Large intestine (tissue), 3 donors: ENCODE measurements around the gene ATAT1. TPM values are rescaled to one million over a fixed set of nuclear protein-coding genes. Genes with fewer than 3 reads are reported as not detected.

Source experiments
- DNase-seq, 2 donors: peaks; one replicate each; pipeline versions ENCODE4 v3.0.0 to v3.0.0-alpha.2; 2013
- H3K27ac ChIP-seq: one replicate; pipeline ENCODE4 v1.5.1; 2013; ENCODE audit warnings: low read length
- H3K27me3 ChIP-seq: 2 replicates; pipeline ENCODE4 v1.6.1; 2013; ENCODE audit warnings: low read length; ENCODE audit not compliant: control insufficient read depth, insufficient read depth
- H3K36me3 ChIP-seq: 2 replicates; pipeline ENCODE4 v1.6.1; 2013; ENCODE audit warnings: low read length; ENCODE audit not compliant: control insufficient read depth, insufficient read depth
- H3K4me1 ChIP-seq: one replicate; pipeline ENCODE4 v1.6.1; 2013; ENCODE audit warnings: low read length; ENCODE audit not compliant: control insufficient read depth, insufficient read depth
- H3K4me3 ChIP-seq: one replicate; pipeline ENCODE4 v1.5.1; 2013; ENCODE audit warnings: low read length
- H3K9me3 ChIP-seq: one replicate; pipeline ENCODE4 v1.6.1; 2013; ENCODE audit warnings: mild to moderate bottlenecking, low read depth, low read length, moderate library complexity; ENCODE audit not compliant: control insufficient read depth
- WGBS: methylation state at CpG from one replicate; pipeline ENCODE4 v1.1.5; 2013; ENCODE audit warnings: low lambda C conversion rate; ENCODE audit not compliant: insufficient coverage; 5-methylcytosine and 5-hydroxymethylcytosine counted together
- polyA plus RNA-seq: library from polyadenylated mRNA; unstranded; fragments of 120-200 nt; gene quantifications from one replicate; pipeline ENCODE4 v1.2.1, GENCODE V29; 2013

Gene ATAT1
- polyA plus RNA-seq, 1 donor = 36.6 TPM

DNA sequence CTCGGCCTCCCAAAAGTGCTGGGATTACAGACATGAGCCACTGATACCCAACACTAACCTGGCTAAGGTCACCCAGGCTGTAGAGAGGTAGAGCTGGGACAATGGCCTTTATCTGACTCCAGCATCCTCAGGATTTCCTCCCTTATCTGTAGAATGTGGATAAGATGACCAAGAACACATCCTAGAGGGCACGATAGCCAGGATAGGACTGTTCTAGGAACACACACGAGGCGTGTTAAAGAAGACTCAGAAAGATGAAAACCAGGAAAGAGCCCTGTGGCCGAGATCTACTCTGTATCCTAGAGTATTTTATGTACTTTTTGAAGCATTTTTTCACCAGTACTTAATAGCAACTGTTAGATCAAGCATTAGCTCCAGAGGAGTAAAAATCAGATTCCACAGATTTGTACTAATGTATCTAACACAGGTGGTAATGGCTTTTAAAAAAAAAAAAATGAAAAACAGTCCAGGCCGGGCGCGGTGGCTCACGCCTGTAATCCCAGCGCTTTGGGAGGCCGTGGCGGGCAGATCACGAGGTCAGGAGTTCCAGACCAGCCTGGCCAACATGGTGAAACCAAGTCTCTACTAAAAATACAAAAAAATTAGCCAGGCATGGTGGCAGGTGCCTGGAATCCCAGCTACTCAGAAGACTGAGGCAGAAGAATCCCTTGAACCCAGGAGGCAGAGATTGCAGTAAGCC is 26.9 kb upstream of the ATAT1 start:
- Histone ChIP-seq H3K36me3 (peaks cover 48% of the 10 kb centered on the region), H3K4me1 (no peaks in the 10 kb centered on the region), H3K27me3 (no peaks in the 10 kb centered on the region), H3K9me3 (no peaks in the 10 kb centered on the region), H3K27ac (no peak overlapping the region), H3K4me3 (no peak overlapping the region)
- no peak for DNase-seq
- WGBS = 76% methylated on average over 6 of the region's 13 CpGs

DNA sequence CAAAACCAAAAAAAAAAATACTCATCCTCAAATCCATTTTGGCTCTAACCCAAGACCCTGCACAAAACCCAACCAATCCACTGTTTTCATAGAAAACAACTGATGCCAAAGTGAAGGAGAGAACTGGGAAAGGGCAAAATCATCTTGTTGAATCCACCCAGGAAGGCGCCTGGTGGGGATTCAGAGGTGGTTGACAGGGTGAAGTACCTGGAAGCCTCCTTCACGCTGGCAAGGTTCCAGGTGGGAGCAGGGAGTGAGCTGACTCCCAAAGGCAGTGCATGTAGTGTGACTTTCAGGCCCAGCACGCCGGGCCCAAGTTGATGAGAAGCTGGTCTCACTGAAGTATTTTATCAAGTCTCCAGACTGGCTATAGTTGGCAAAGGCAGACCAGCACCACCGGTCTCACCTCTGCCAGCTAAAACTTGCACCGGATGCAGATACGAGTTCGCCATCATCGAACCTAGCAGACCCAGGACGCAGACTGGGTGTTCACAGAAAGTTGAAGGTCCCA is 26.2 kb upstream of the ATAT1 start:
- no peaks in the 10 kb centered on the region for H3K9me3 ChIP-seq
- H3K4me3 ChIP-seq = no peak overlapping the region
- WGBS = no CpG with 5 or more reads among the region's 10 CpGs
- H3K4me1 ChIP-seq = no peaks in the 10 kb centered on the region
- no peak overlapping the region for H3K27ac ChIP-seq
- H3K36me3 ChIP-seq = peaks cover 53% of the 10 kb centered on the region
- no peaks in the 10 kb centered on the region for H3K27me3 ChIP-seq
- DNase-seq = peak in 1 of 2 donors; percentile 14

DNA sequence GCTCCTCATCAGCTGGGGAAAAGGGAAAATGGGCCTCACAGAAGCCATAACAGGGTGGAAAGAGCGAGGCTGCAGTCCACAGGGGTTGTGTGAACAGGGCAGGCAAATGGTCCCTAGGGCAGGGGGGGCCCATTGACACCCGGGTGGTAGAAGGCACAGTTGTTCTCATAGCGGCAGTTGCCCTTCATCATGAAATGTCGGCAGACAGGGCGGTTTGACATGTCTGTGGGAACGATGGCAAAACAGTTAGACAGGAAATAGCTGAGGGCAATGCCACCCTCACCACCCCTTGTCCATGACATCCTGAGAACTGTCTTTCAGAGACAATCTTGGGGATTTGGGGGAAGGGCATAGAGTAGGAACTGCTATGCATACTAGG is 25.2 kb upstream of the ATAT1 start:
- Histone ChIP-seq H3K36me3 (peaks cover 58% of the 10 kb centered on the region), H3K9me3 (no peaks in the 10 kb centered on the region), H3K4me1 (no peaks in the 10 kb centered on the region), H3K4me3 (no peak overlapping the region), H3K27ac (no peak overlapping the region), H3K27me3 (no peaks in the 10 kb centered on the region)
- no peak for DNase-seq
- WGBS = no CpG with 5 or more reads among the region's 6 CpGs

DNA sequence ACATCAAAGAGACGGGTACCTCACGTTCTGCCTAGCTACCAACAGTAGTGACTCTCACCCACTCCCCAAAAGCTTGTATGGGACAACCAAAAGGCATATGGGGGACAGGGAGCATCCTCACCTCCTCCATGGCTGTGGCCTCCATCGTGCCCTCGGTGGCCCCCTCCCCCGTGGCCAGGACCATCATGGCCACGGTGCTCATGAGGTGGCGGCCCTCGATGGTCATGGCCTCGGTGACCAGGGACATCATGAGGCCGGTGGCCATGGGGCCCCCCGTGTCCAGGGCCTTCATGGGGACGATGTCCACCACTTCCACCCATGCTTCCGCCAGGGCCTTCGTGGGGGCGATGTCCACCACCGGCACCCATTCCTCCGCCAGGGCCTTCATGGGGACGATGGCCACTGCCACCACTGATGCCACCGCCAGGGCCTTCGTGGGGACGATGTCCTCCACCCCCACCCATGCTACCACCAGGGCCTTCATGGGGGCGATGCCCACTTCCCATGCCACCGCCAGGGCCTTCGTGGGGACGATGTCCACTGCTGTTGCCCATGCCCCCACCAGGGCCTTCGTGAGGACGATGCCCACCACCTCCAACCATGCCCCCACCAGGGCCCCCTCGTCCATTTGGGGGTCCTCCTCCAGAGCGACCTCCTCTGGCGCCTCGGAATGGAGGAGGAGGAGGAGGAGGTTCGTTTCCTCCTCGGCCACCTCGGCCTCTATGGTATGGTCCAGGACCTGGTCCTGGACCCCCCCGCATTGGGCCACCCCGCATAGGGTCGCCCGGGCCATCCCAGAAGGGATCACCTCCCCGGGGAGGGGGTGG is 24.6 kb upstream of the ATAT1 start:
- Histone ChIP-seq H3K36me3 (peaks cover 63% of the 10 kb centered on the region), H3K27me3 (no peaks in the 10 kb centered on the region), H3K4me1 (no peaks in the 10 kb centered on the region), H3K4me3 (no peak overlapping the region), H3K27ac (no peak overlapping the region), H3K9me3 (no peaks in the 10 kb centered on the region)
- DNase-seq = no peak
- WGBS = no CpG with 5 or more reads among the region's 39 CpGs

DNA sequence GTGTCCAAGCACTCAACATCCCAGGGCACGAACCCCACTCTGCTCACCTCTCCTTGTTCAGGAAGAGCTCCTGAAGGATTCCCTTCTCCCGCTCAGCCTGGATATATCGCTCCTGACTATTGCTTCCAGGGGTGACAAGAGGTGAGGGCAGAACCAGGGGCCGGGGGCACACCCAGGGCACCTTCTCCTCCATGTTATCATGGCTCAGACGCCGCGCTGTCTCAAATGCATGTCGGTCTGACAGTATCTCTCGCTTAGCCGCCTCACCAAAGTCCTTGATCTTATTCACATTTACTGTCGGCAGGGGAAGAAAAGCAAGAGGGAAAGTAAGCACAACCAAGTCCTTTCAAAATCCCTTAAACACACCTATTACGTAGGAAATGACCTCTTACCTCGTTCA is 22.7 kb upstream of the ATAT1 start:
- Histone ChIP-seq H3K4me3 (no peak overlapping the region), H3K36me3 (peaks cover 79% of the 10 kb centered on the region), H3K27ac (no peak overlapping the region), H3K4me1 (no peaks in the 10 kb centered on the region), H3K9me3 (no peaks in the 10 kb centered on the region), H3K27me3 (no peaks in the 10 kb centered on the region)
- DNase-seq = no peak
- WGBS = no CpG with 5 or more reads among the region's 13 CpGs

DNA sequence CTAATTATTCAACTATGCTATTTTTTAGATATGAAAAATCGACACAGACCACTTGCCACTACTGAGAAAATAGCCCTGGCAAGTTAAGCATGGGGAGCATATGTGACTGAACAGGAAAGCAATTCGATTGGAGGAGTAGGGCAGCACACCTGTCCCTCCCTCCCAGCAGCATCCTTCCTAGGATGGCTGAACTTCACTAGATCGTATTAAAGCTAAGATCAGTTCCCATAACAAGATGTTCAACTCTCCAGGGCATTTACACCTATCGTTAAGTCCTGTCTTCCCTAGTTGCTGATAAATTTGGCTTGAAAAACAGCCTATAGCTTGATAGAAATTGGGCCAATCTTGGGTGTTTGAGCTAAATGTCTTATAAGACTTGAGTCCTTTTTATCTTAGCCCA is 16.6 kb upstream of the ATAT1 start:
- no peaks in the 10 kb centered on the region for H3K27me3 ChIP-seq

DNA sequence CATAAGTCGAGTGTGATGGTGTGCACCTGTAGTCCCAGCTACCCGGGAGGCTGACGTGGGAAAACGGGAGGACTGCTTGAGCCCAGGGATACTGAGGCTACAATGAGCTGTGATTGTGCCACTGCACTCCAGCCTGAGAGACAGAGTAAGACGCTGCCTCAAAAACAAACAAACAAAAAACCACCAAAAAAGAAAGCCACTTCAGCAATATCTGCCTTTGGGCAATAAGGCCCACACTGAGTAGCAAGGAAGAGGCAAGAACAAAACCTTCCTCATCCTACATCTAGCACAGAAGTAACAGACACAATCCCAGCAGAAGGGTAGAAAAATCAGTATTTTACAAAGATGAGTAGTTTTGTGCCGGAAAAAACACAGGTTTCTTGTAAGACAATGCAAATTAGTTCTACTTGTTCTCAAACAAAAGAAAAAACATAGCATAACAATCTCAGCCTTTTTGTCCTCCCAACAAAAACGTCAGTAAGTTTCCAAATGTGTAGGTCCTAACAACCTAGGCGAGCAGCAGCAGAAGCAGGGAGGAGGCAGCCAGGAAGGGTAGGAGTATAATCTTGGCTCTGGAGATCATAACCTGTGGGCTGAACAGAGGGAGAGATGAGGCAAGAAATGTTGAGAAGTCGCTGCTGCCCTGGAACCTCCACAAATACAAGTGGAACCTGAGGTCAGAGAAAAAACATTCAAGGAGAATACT is 15.4 kb upstream of the ATAT1 start:
- H3K4me1 ChIP-seq = peaks cover 13% of the 10 kb centered on the region
- H3K36me3 ChIP-seq = peaks cover 34% of the 10 kb centered on the region
- no peaks in the 10 kb centered on the region for H3K27me3 ChIP-seq
- WGBS = 92% methylated on average over 2 of the region's 9 CpGs
- H3K4me3 ChIP-seq = no peak overlapping the region
- H3K9me3 ChIP-seq = no peaks in the 10 kb centered on the region
- DNase-seq = no peak
- no peak overlapping the region for H3K27ac ChIP-seq

More for the DNA sequence above, 16.6 kb upstream of the ATAT1 start:
- Histone ChIP-seq H3K4me3 (no peak overlapping the region), H3K9me3 (no peaks in the 10 kb centered on the region), H3K4me1 (peaks cover 13% of the 10 kb centered on the region), H3K27ac (no peak overlapping the region), H3K36me3 (peaks cover 41% of the 10 kb centered on the region)
- no peak for DNase-seq
- no CpG with 5 or more reads among the region's 4 CpGs for WGBS

DNA sequence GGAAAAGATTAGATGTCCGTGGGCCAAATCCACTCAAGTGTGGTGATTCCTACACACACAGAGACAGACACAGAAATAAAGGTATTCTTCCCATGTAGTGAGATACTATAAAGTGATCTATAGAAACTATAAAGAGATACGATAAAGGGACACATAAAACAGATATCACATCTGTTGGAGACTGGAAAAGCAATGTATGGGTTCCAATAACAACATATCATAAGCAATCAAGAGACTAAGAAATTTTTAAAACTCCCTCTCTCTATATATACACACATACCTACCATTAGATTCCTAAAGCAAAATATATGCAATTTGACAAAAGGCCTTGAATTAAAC is 14.8 kb upstream of the ATAT1 start:
- 86% methylated on average over 1 of the region's 2 CpGs for WGBS
- H3K36me3 ChIP-seq = peaks cover 35% of the 10 kb centered on the region
- no peak overlapping the region for H3K27ac ChIP-seq

DNA sequence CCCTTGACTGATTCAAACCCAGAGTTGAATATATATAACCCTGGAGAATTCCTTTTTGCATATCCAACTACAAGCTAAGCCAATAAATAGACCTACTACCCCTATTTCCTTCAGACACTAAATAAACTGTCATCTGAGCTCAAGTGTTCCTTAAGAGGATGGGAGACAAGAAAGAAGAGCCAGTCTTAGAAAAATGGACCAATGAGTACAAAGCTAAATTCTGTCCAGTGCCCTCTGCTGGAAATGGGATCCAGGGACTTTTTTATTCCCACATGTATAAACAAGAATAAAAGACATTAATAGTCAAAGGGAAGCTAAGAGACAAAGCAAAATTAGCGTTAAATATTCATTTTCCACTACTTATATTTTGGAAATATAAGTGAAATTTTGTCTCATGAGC is 14.5 kb upstream of the ATAT1 start:
- no peak overlapping the region for H3K27ac ChIP-seq
- no peaks in the 10 kb centered on the region for H3K9me3 ChIP-seq
- 50% methylated on average over 1 of the region's 1 CpG for WGBS
- peaks cover 13% of the 10 kb centered on the region for H3K4me1 ChIP-seq
- no peaks in the 10 kb centered on the region for H3K27me3 ChIP-seq
- H3K36me3 ChIP-seq = peaks cover 34% of the 10 kb centered on the region
- DNase-seq = no peak
- H3K4me3 ChIP-seq = no peak overlapping the region

More for the DNA sequence above, 14.8 kb upstream of the ATAT1 start:
- Histone ChIP-seq H3K9me3 (no peaks in the 10 kb centered on the region), H3K4me1 (peaks cover 13% of the 10 kb centered on the region), H3K27me3 (no peaks in the 10 kb centered on the region), H3K4me3 (no peak overlapping the region)
- no peak for DNase-seq

DNA sequence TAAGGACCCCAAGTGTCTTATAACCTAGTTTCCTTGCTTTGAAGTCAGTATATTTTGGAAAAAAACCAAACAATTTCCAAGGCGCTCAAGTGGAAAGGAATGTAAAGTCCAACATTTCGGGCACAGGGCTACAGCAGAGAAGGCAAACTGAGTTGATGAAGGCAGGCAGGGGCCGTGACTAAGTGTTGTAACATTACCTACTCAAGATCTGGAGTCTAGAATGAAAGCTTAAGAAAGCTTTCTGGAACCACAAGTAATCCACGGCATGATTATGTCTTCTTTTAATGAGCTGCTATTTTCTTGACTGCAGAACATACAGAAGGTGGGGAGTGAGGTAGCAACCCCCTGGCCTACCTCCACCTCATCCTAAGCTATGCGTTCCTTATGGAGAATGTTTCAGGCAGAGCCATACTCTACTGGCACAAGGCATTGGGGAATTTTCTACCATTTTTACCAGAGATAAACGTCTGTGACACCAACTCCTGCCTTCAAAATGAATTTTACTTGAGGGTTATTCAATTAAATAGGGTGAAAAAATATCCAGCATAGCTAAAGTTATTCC is 13.9 kb upstream of the ATAT1 start:
- no CpG with 5 or more reads among the region's 6 CpGs for WGBS
- H3K4me1 ChIP-seq = peaks cover 13% of the 10 kb centered on the region
- DNase-seq = no peak
- no peaks in the 10 kb centered on the region for H3K27me3 ChIP-seq
- H3K27ac ChIP-seq = no peak overlapping the region
- H3K36me3 ChIP-seq = peaks cover 29% of the 10 kb centered on the region
- H3K4me3 ChIP-seq = no peak overlapping the region
- H3K9me3 ChIP-seq = no peaks in the 10 kb centered on the region
